IMR-90 (cell line): ENCODE results near the gene ZNF280C. TPM values are rescaled to one million over a fixed set of nuclear protein-coding genes. Genes with fewer than 3 reads are reported as not detected.

Source experiments
- ATAC-seq: fragments of 200-7000 bp; cut with Tn5 transposase; 2 replicates; pipeline ENCODE4 v1.9.1; 2020; ENCODE audit warnings: low read depth, mild to moderate bottlenecking, moderate library complexity
- BruUV-seq: library from RNA; stranded (reverse); fragments of 400-500 nt; replicated peaks from 2 replicates; lab custom pipeline; 2021; lab: Mats Ljungman, UMichigan
- CTCF ChIA-PET: fragments of 300-600 bp; formaldehyde crosslinking; extraction: SDS; loops from one replicate; lab custom pipeline; 2021; ENCODE audit warnings: antibody characterized with exemption; lab: Yijun Ruan, JAX
- POLR2A ChIA-PET: fragments of 300-600 bp; sonication (Branson Sonifier 250); formaldehyde crosslinking; loops from one replicate; lab custom pipeline; 2022; ENCODE audit warnings: antibody characterized with exemption; ENCODE audit not compliant: unreplicated experiment; lab: Charles Lee
- DNase-seq: peaks from one replicate; pipeline ENCODE4 v3.0.0; 2013
- H2AFZ ChIP-seq: replicated peaks from 2 replicates; pipeline ENCODE3; 2013; ENCODE audit warnings: low read length, mild to moderate bottlenecking; ENCODE audit not compliant: poor library complexity
- H2AK5ac ChIP-seq: 2 replicates; pipeline ENCODE4 v1.6.1; 2013; ENCODE audit warnings: low read depth, low read length, inconsistent platforms
- H2AK9ac ChIP-seq: replicated peaks from 2 replicates; pipeline ENCODE3; 2013; ENCODE audit warnings: mild to moderate bottlenecking, low read depth, low read length, moderate library complexity; ENCODE audit not compliant: poor library complexity
- H2BK120ac ChIP-seq: 2 replicates; pipeline ENCODE4 v1.6.1; 2013; ENCODE audit warnings: low read depth, low read length, inconsistent platforms
- H2BK15ac ChIP-seq: 3 replicates; pipeline ENCODE4 v1.6.1; 2013; ENCODE audit warnings: low read depth, low read length, inconsistent platforms
- H2BK20ac ChIP-seq: 2 replicates; pipeline ENCODE4 v1.6.1; 2013; ENCODE audit warnings: low read depth, mild to moderate bottlenecking, inconsistent platforms, low read length, moderate library complexity
- H2BK5ac ChIP-seq: 2 replicates; pipeline ENCODE4 v1.6.1; 2013; ENCODE audit warnings: mild to moderate bottlenecking, low read depth, low read length, inconsistent platforms; ENCODE audit not compliant: poor library complexity, severe bottlenecking
- H3K14ac ChIP-seq: replicated peaks from 2 replicates; pipeline ENCODE4 v1.6.1; 2013; ENCODE audit warnings: low read depth, low read length, inconsistent platforms
- H3K18ac ChIP-seq: 2 replicates; pipeline ENCODE4 v1.6.1; 2013; ENCODE audit warnings: low read depth, low read length, control low read depth
- H3K23ac ChIP-seq: 2 replicates; pipeline ENCODE4 v1.6.1; 2013; ENCODE audit warnings: low read depth, low read length, inconsistent platforms
- H3K27ac ChIP-seq: 2 replicates; pipeline ENCODE4 v1.5.1; 2013; ENCODE audit warnings: mild to moderate bottlenecking, control low read depth, low read length; ENCODE audit not compliant: insufficient read depth
- H3K27me3 ChIP-seq: 2 replicates; pipeline ENCODE4 v1.6.1; 2013; ENCODE audit warnings: low read length; ENCODE audit not compliant: control insufficient read depth, insufficient read depth
- H3K36me3 ChIP-seq: 2 replicates; pipeline ENCODE4 v1.6.1; 2013; ENCODE audit warnings: low read length, mixed read lengths; ENCODE audit not compliant: control insufficient read depth, insufficient read depth
- H3K4ac ChIP-seq: 2 replicates; pipeline ENCODE4 v1.6.1; 2013; ENCODE audit warnings: low read depth, low read length, inconsistent platforms
- H3K4me1 ChIP-seq: 2 replicates; pipeline ENCODE4 v1.6.1; 2013; ENCODE audit warnings: low read length, mixed read lengths; ENCODE audit not compliant: control insufficient read depth, insufficient read depth
- H3K4me2 ChIP-seq: 2 replicates; pipeline ENCODE4 v1.6.1; 2013; ENCODE audit warnings: low read depth, mild to moderate bottlenecking, control low read depth, low read length, moderate library complexity
- H3K4me3 ChIP-seq: 2 replicates; pipeline ENCODE4 v1.5.1; 2013; ENCODE audit warnings: low read depth, mild to moderate bottlenecking, control low read depth, low read length, moderate library complexity; ENCODE audit not compliant: insufficient read depth
- H3K56ac ChIP-seq: 2 replicates; pipeline ENCODE4 v1.6.1; 2013; ENCODE audit warnings: low read length, inconsistent platforms; ENCODE audit not compliant: insufficient read depth; ENCODE audit errors: extremely low read depth
- H3K79me1 ChIP-seq, 2 experiments: 2 replicates each; pipeline ENCODE4 v1.6.1; 2013; ENCODE audit warnings: low read length in 2 of 2, inconsistent platforms in 1 of 2, low read depth in 1 of 2
- H3K9ac ChIP-seq: 2 replicates; pipeline ENCODE4 v1.6.1; 2013; ENCODE audit warnings: low read depth, low read length, control low read depth
- H3K9me1 ChIP-seq: 2 replicates; pipeline ENCODE4 v1.6.1; 2013; ENCODE audit warnings: low read length, inconsistent platforms; ENCODE audit not compliant: insufficient read depth
- H3K9me3 ChIP-seq: 2 replicates; pipeline ENCODE4 v1.6.1; 2013; ENCODE audit warnings: low read length; ENCODE audit not compliant: control insufficient read depth, insufficient read depth
- H4K20me1 ChIP-seq: 2 replicates; pipeline ENCODE4 v1.6.1; 2013; ENCODE audit warnings: low read length, inconsistent platforms; ENCODE audit not compliant: insufficient read depth
- H4K5ac ChIP-seq: 2 replicates; pipeline ENCODE4 v1.6.1; 2013; ENCODE audit warnings: mild to moderate bottlenecking, low read depth, low read length, control low read depth
- H4K8ac ChIP-seq, 2 experiments: 2 replicates each; pipeline ENCODE4 v1.6.1; 2013; ENCODE audit warnings: low read depth in 2 of 2, low read length in 2 of 2, control low read depth in 1 of 2, inconsistent platforms in 1 of 2
- H4K91ac ChIP-seq: 2 replicates; pipeline ENCODE4 v1.6.1; 2013; ENCODE audit warnings: low read depth, low read length, inconsistent platforms; ENCODE audit not compliant: insufficient read depth
- BHLHE40 ChIP-seq: fragments of 150-350 bp; IDR thresholded peaks from 2 replicates; pipeline ENCODE4 v1.6.1; 2016; ENCODE audit warnings: mild to moderate bottlenecking, low read depth, low read length
- CEBPB ChIP-seq: IDR thresholded peaks from 2 replicates; pipeline ENCODE4 v1.6.1; 2012; ENCODE audit warnings: low read depth, low read length, improper control_type of control experiment
- CHD1 ChIP-seq: IDR thresholded peaks from 2 replicates; pipeline ENCODE4 v1.6.1; 2012; ENCODE audit warnings: low read depth, low read length, improper control_type of control experiment
- FOS ChIP-seq: fragments of 150-350 bp; IDR thresholded peaks from 2 replicates; pipeline ENCODE4 v1.6.1; 2016; ENCODE audit warnings: low read depth, low read length
- MAFK ChIP-seq: IDR thresholded peaks from 2 replicates; pipeline ENCODE4 v1.6.1; 2012; ENCODE audit warnings: low read depth, low read length, improper control_type of control experiment
- MAZ ChIP-seq: IDR thresholded peaks from 2 replicates; pipeline ENCODE4 v1.6.1; 2012; ENCODE audit warnings: low read depth, mild to moderate bottlenecking, low read length, improper control_type of control experiment, moderate library complexity, borderline replicate concordance
- MXI1 ChIP-seq: IDR thresholded peaks from 2 replicates; pipeline ENCODE4 v1.6.1; 2012; ENCODE audit warnings: low read depth, mild to moderate bottlenecking, low read length, moderate library complexity, borderline replicate concordance
- NFE2L2 ChIP-seq: fragments of 150-350 bp; IDR thresholded peaks from 2 replicates; pipeline ENCODE4 v1.6.1; 2016; ENCODE audit warnings: low read depth, mild to moderate bottlenecking, low read length
- POLR2A ChIP-seq: IDR thresholded peaks from 2 replicates; pipeline ENCODE4 v1.6.1; 2012; ENCODE audit warnings: mild to moderate bottlenecking, low read depth, low read length
- RAD21 ChIP-seq: IDR thresholded peaks from 2 replicates; pipeline ENCODE4 v1.6.1; 2012; ENCODE audit warnings: low read length, improper control_type of control experiment
- RCOR1 ChIP-seq: IDR thresholded peaks from 2 replicates; pipeline ENCODE4 v1.6.1; 2012; ENCODE audit warnings: mild to moderate bottlenecking, low read length, improper control_type of control experiment; ENCODE audit not compliant: insufficient replicate concordance
- RFX5 ChIP-seq: IDR thresholded peaks from 2 replicates; pipeline ENCODE4 v1.8.0; 2012; ENCODE audit warnings: low read depth, mild to moderate bottlenecking, low read length, moderate library complexity
- SMC3 ChIP-seq: fragments of 150-350 bp; IDR thresholded peaks from 2 replicates; pipeline ENCODE4 v1.6.1; 2016; ENCODE audit warnings: low read depth, mild to moderate bottlenecking, antibody characterized with exemption, low read length, moderate library complexity
- WGBS, 2 experiments: methylation state at CpG; one replicate each; pipeline versions ENCODE4 v1.1.5 to v1.1.7; 2013; ENCODE audit warnings: missing lambda C conversion rate in 2 of 2; ENCODE audit not compliant: insufficient read length in 1 of 2; ENCODE audit errors: extremely low coverage in 2 of 2; 5-methylcytosine and 5-hydroxymethylcytosine counted together
- dilution Hi-C: fragments of 300-500 bp; cut with HindIII; formaldehyde crosslinking; loops from one replicate; pipeline ENCODE4 v1.14.3; 2018; ENCODE audit warnings: low sequenced_read_pairs; ENCODE audit not compliant: unreplicated experiment
- in situ Hi-C: fragments of 300-500 bp; cut with MboI; formaldehyde crosslinking; loops from 3 replicates; pipeline ENCODE4 v1.14.3; 2019; ENCODE audit warnings: low sequenced_read_pairs, inconsistent platforms, mixed read lengths
- intact Hi-C: fragments of 100-400 bp; cut with micrococcal nuclease; formaldehyde crosslinking; loops from 2 replicates; pipeline ENCODE4 v1.10.0; 2022
- polyA plus RNA-seq, 3 experiments: library from polyadenylated mRNA; depleted of rRNA; stranded (reverse); fragments of >200 nt; gene quantifications; 2 replicates each; pipeline ENCODE4 v1.2.3, GENCODE V29; 2012; ENCODE audit warnings: low replicate concordance in 1 of 3
- total RNA-seq: library from RNA; depleted of rRNA; stranded (reverse); fragments of >200 nt; gene quantifications from 2 replicates; pipeline ENCODE4 v1.2.3, GENCODE V29; 2012
- TF ChIP-seq, protein P1 (sequence below): conservative IDR thresholded peaks from 2 replicates; pipeline ENCODE4 v1.5.1; 2012; ENCODE audit warnings: mild to moderate bottlenecking, low read depth, low read length, improper control_type of control experiment
- TF ChIP-seq, protein P2 (sequence below): fragments of 150-350 bp; IDR thresholded peaks from 2 replicates; pipeline ENCODE4 v1.6.1; 2016; ENCODE audit warnings: low read depth, mild to moderate bottlenecking, low read length, moderate library complexity, borderline replicate concordance
- TF ChIP-seq, protein P3 (sequence below): fragments of 150-350 bp; IDR thresholded peaks from 2 replicates; pipeline ENCODE4 v1.6.1; 2017; ENCODE audit warnings: mild to moderate bottlenecking, antibody characterized with exemption, low read length, low read depth

The ZNF280C gene
- total and polyA plus RNA-seq, 2 of the 4 experiments (the other 2 are of a cell fraction): 3.1 to 4.5 TPM

DNA sequence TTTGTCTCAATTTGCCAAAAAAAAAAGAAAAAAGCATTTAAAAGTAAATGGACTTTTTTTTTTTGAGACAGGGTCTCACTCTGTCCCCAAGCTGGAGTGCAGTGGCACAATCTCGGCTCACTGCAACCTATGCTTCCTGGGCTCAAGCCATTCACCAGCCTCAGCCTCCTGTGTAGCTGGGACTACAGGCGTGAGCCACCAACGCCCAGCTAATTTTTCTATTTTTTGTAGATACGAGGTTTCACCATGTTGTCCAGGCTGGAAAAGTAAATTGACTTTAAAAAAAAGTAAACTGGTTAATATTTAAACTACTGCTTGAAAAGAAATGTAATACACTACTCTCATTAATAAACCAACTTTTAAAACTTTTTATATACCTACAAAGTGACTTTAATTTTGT is 108.9 kb downstream of the ZNF280C start:
- Histone ChIP-seq H3K4ac (no peak overlapping the region), H3K36me3 (no peaks in the 10 kb centered on the region), H2AK5ac (no peak overlapping the region), H3K27me3 (no peaks in the 10 kb centered on the region), H3K9ac (no peak overlapping the region), H2BK120ac (no peak overlapping the region), H2AK9ac (no peak overlapping the region), H2BK15ac (no peak overlapping the region), H2AFZ (no peak overlapping the region), H2BK20ac (no peak overlapping the region), H3K9me1 (no peaks in the 10 kb centered on the region), H3K14ac (no peak overlapping the region), H3K23ac (no peak overlapping the region), H3K79me1 (peaks cover 0 to 5% of the 10 kb centered on the region in 2 experiments; a peak in 2 of 4 replicates), H4K5ac (no peak overlapping the region), H3K9me3 (no peaks in the 10 kb centered on the region), H4K91ac (no peak overlapping the region), H4K8ac (no peak overlapping the region), H2BK5ac (no peak overlapping the region), H3K4me3 (no peak overlapping the region), H3K4me1 (no peaks in the 10 kb centered on the region), H3K4me2 (no peak overlapping the region), H4K20me1 (no peaks in the 10 kb centered on the region), H3K56ac (no peak overlapping the region), H3K27ac (no peak overlapping the region), H3K18ac (no peak overlapping the region)
- DNase-seq: no peak
- ChIA-PET CTCF (no interaction called here), POLR2A (no interaction called here)
- dilution Hi-C loops: no loop called here
- no peak for ATAC-seq
- WGBS, 2 experiments: 71% methylated on average over 1 of the region's 4 CpGs; no CpG with 5 or more reads in 1 of the 2 experiments
- intact Hi-C loops: loop anchor here (1.0 kb wide), 1 partner anchor 42 kb away; no protein-coding TSS in a partner anchor
- in situ Hi-C loops: no loop called here
- no peak for TF ChIP-seq MAFK
- no peak for TF ChIP-seq SMC3
- no peak for TF ChIP-seq CEBPB
- TF ChIP-seq RFX5: no peak
- TF ChIP-seq RCOR1: no peak
- no peak for TF ChIP-seq RAD21
- no peak for TF ChIP-seq POLR2A
- TF ChIP-seq BHLHE40: no peak
- no peak for TF ChIP-seq FOS
- TF ChIP-seq CHD1: no peak
- TF ChIP-seq, protein P1, sequence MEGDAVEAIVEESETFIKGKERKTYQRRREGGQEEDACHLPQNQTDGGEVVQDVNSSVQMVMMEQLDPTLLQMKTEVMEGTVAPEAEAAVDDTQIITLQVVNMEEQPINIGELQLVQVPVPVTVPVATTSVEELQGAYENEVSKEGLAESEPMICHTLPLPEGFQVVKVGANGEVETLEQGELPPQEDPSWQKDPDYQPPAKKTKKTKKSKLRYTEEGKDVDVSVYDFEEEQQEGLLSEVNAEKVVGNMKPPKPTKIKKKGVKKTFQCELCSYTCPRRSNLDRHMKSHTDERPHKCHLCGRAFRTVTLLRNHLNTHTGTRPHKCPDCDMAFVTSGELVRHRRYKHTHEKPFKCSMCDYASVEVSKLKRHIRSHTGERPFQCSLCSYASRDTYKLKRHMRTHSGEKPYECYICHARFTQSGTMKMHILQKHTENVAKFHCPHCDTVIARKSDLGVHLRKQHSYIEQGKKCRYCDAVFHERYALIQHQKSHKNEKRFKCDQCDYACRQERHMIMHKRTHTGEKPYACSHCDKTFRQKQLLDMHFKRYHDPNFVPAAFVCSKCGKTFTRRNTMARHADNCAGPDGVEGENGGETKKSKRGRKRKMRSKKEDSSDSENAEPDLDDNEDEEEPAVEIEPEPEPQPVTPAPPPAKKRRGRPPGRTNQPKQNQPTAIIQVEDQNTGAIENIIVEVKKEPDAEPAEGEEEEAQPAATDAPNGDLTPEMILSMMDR: no peak
- TF ChIP-seq, protein P2, sequence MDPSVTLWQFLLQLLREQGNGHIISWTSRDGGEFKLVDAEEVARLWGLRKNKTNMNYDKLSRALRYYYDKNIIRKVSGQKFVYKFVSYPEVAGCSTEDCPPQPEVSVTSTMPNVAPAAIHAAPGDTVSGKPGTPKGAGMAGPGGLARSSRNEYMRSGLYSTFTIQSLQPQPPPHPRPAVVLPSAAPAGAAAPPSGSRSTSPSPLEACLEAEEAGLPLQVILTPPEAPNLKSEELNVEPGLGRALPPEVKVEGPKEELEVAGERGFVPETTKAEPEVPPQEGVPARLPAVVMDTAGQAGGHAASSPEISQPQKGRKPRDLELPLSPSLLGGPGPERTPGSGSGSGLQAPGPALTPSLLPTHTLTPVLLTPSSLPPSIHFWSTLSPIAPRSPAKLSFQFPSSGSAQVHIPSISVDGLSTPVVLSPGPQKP: no peak
- TF ChIP-seq NFE2L2: no peak
- TF ChIP-seq, protein P3, sequence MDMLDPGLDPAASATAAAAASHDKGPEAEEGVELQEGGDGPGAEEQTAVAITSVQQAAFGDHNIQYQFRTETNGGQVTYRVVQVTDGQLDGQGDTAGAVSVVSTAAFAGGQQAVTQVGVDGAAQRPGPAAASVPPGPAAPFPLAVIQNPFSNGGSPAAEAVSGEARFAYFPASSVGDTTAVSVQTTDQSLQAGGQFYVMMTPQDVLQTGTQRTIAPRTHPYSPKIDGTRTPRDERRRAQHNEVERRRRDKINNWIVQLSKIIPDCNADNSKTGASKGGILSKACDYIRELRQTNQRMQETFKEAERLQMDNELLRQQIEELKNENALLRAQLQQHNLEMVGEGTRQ: no peak
- no peak for TF ChIP-seq MXI1
- TF ChIP-seq MAZ: no peak
- no TSS peak for BruUV-seq
